Pancreas (tissue), 10 donors: Measurements from ENCODE around the gene LRRFIP2. TPM values are rescaled to one million over a fixed set of nuclear protein-coding genes. Genes with fewer than 3 reads are reported as not detected.

Source experiments
- ATAC-seq, 4 donors: fragments of 200-7000 bp; cut with Tn5 transposase; one replicate each; pipeline versions ENCODE4 v1.8.0 to v1.9.1; 2020; ENCODE audit warnings: mild to moderate bottlenecking in 4 of 4, moderate library complexity in 4 of 4
- DNase-seq, 6 donors: peaks; one replicate each; pipeline ENCODE4 v3.0.0-alpha.2; 2020
- FAIRE-seq: peaks from 2 replicates; lab custom pipeline; 2012; peaks lifted over from hg19 to GRCh38; lab: Jason Lieb, UNC
- H3K27ac ChIP-seq, 4 donors: fragments of 200-600 bp; sonication (generic); 1 replicate in 3 of 4; 2 replicates in 1 of 4; pipeline versions ENCODE4 v1.5.0 to v1.8.0; 2020
- H3K27me3 ChIP-seq, 4 donors: fragments of 200-600 bp; one replicate each; pipeline ENCODE4 v1.8.0; 2021
- H3K36me3 ChIP-seq, 3 donors: fragments of 200-600 bp; sonication (generic) in 1 of 3; one replicate each; pipeline versions ENCODE4 v1.5.0 to v1.8.0; 2020 to 2021
- H3K4me1 ChIP-seq, 3 donors: fragments of 200-600 bp; one replicate each; pipeline ENCODE4 v1.8.0; 2021
- H3K4me3 ChIP-seq, 4 donors: fragments of 200-600 bp; sonication (generic) in 2 of 4; one replicate each; pipeline versions ENCODE4 v1.5.0 to v1.8.0; 2020 to 2021
- H3K9me3 ChIP-seq, 4 donors: fragments of 200-600 bp; one replicate each; pipeline ENCODE4 v1.8.0; 2021
- CTCF ChIP-seq, 4 donors: fragments of 200-600 bp; sonication (generic) in 3 of 4; IDR thresholded peaks; one replicate each; pipeline versions ENCODE4 v1.5.0 to v1.8.0; 2021; ENCODE audit warnings: antibody characterized with exemption in 4 of 4
- WGBS, 2 donors: extraction: QIAGEN DNeasy Blood & Tissue Kit; methylation state at CpG; one replicate each; pipeline ENCODE4 v1.1.7; 2013; 5-methylcytosine and 5-hydroxymethylcytosine counted together
- intact Hi-C, 3 donors: fragments of 100-400 bp; cut with DNase I; formaldehyde crosslinking; loops; one replicate each; pipeline versions ENCODE4 v1.11.1 to v1.14.2; 2022
- polyA plus RNA-seq, 2 donors: library from polyadenylated mRNA; stranded (reverse); fragments of 200-250 nt; gene quantifications; one replicate each; pipeline ENCODE4 v1.2.3, GENCODE V29; 2013
- total RNA-seq, 6 donors: library from RNA; stranded (reverse); fragmentation: NEBNext Ultra II Directional in 4 of 6; extraction: Animal tissue kit (Norgen Biotek cat#: 25700) in 4 of 6; gene quantifications; one replicate each; pipeline versions ENCODE4 v1.2.1 to v1.2.4, GENCODE V29; 2021 to 2023
- donor health status: healthy with polysubstance abuse.
- donor health status: DM: no; HTN: no; CAD: no; lungs with moderate emphysema.
- donor health status: DM: no; HTN: no; CAD: no.
- donor health status: control.
- donor health status: control.
- donor health status: Bipolar disorder and iron deficiency.
- donor health status: DM: yes; HTN: yes; CAD: no.
- donor health status: DM: no; HTN: no; CAD: no.
- donor health status: DM: no; HTN: no; CAD: no.
- donor health status: DM: yes; HTN: yes; CAD: no.

The LRRFIP2 gene
- total and polyA plus RNA-seq, 8 donors, result 14.6 to 35.7 (median 21.8) TPM

DNA sequence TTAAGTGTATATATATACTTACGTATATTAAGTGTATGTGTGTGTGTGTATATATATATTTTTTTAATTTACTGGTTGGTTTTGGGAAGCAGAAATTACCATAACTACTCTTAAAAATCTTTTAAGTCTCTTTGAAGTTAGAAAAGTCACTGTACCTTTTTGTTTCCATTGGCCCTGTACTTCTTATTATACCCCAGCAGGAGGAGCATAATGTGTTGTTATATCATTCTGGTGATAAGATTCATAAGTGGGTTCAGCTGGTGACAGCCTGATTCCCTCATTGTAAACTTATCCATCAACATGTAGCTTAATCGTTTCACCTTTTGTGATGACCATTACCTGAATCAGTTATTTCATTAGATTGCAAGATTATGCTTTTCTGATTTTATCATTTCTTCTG is 150.3 kb downstream of the LRRFIP2 start:
- intact Hi-C loops, result loop anchor here in 1 of 3 donors (10.0 kb wide), 1 partner anchor 191 kb away; no protein-coding TSS in a partner anchor
- no peaks in the 10 kb centered on the region for H3K9me3 ChIP-seq
- FAIRE-seq, result no peak
- H3K36me3 ChIP-seq, result peaks cover 9 to 39% (median 15%) of the 10 kb centered on the region in 3 donors
- WGBS, 2 donors, result 70 to 79% methylated on average over 2 of the region's 2 CpGs
- no peak for TF ChIP-seq CTCF (IDR thresholded peaks at IDR 0.05)
- H3K27me3 ChIP-seq, result no peaks in the 10 kb centered on the region
- H3K4me1 ChIP-seq, result no peaks in the 10 kb centered on the region
- no peak overlapping the region for H3K4me3 ChIP-seq
- H3K27ac ChIP-seq, result no peak overlapping the region
- ATAC-seq, result peak in 1 of 4 donors; percentile 38
- DNase-seq, result no peak

GRCh38 chr3:37017683-37018082 is 156.7 kb downstream of the LRRFIP2 start:
- no peak for DNase-seq
- H3K36me3 ChIP-seq, result peaks cover 9 to 35% (median 15%) of the 10 kb centered on the region in 3 donors
- no peak for ATAC-seq
- H3K9me3 ChIP-seq, result no peaks in the 10 kb centered on the region
- intact Hi-C loops, result no loop called here
- H3K4me1 ChIP-seq, result no peaks in the 10 kb centered on the region
- H3K4me3 ChIP-seq, result no peak overlapping the region
- H3K27ac ChIP-seq, result no peak overlapping the region
- 98 to 99% methylated on average over 3 of the region's 3 CpGs for WGBS, 2 donors
- no peaks in the 10 kb centered on the region for H3K27me3 ChIP-seq
- TF ChIP-seq CTCF (IDR thresholded peaks at IDR 0.05), result no peak
- no peak for FAIRE-seq

- no peaks in the 10 kb centered on the region for H3K4me1 ChIP-seq
- H3K9me3 ChIP-seq, result no peaks in the 10 kb centered on the region
- no peak for TF ChIP-seq CTCF (IDR thresholded peaks at IDR 0.05)
- no peak overlapping the region for H3K27ac ChIP-seq
- H3K27me3 ChIP-seq, result no peaks in the 10 kb centered on the region
- WGBS, 2 donors, result 95 to 96% methylated on average over 8 of the region's 8 CpGs
- peaks cover 8 to 41% (median 16%) of the 10 kb centered on the region in 3 donors for H3K36me3 ChIP-seq
- intact Hi-C loops, result no loop called here
- FAIRE-seq (no peak), ATAC-seq (no peak), DNase-seq (no peak)
- no peak overlapping the region for H3K4me3 ChIP-seq
These were observed 157.5 kb downstream of the LRRFIP2 start for GRCh38 chr3:37016903-37017302.

- Histone ChIP-seq H3K27ac (no peak overlapping the region), H3K27me3 (no peaks in the 10 kb centered on the region), H3K9me3 (no peaks in the 10 kb centered on the region), H3K4me3 (no peak overlapping the region), H3K36me3 (peaks cover 4 to 30% (median 21%) of the 10 kb centered on the region in 3 donors), H3K4me1 (no peaks in the 10 kb centered on the region)
- no peak for ATAC-seq
- WGBS, 2 donors, result 91 to 94% methylated on average over 5 of the region's 5 CpGs
- FAIRE-seq, result no peak
- intact Hi-C loops, result no loop called here
- no peak for TF ChIP-seq CTCF (IDR thresholded peaks at IDR 0.05)
- no peak for DNase-seq
These were observed 158.7 kb downstream of the LRRFIP2 start for GRCh38 chr3:37015642-37016041.

- Histone ChIP-seq H3K27me3 (no peaks in the 10 kb centered on the region), H3K4me1 (no peaks in the 10 kb centered on the region), H3K36me3 (peaks cover 0 to 22% (median 21%) of the 10 kb centered on the region in 3 donors), H3K4me3 (no peak overlapping the region), H3K9me3 (no peaks in the 10 kb centered on the region), H3K27ac (no peak overlapping the region)
- no peak for TF ChIP-seq CTCF (IDR thresholded peaks at IDR 0.05)
- intact Hi-C loops, result no loop called here
- no peak for DNase-seq
- no peak for ATAC-seq
- 83 to 95% methylated on average over 2 of the region's 2 CpGs for WGBS, 2 donors
- FAIRE-seq, result no peak
These were observed 159.8 kb downstream of the LRRFIP2 start for GRCh38 chr3:37014620-37015019.

Other genes starting within 250 kb of the LRRFIP2 start
- gene TRANK1, start 229.5 kb downstream of the LRRFIP2 start, total RNA-seq, result 10 to 100 TPM in 1 of 6 donors, 1 to 10 TPM in 5; 2.5 to 14.6 (median 4.2) TPM
- gene TRANK1, start 229.5 kb downstream of the LRRFIP2 start, polyA plus RNA-seq, result 1 to 10 TPM; 1.7 to 1.8 TPM
- gene EPM2AIP1, start 181.5 kb downstream of the LRRFIP2 start, total RNA-seq, result 1 to 10 TPM; 3.8 to 8.7 (median 6.2) TPM
- 1 to 10 TPM; 2.9 to 8.2 TPM for gene EPM2AIP1, start 181.5 kb downstream of the LRRFIP2 start, polyA plus RNA-seq
- 10 to 100 TPM in 5 of 6 donors, 1 to 10 TPM in 1; 7.9 to 16.4 (median 13.3) TPM for gene MLH1, start 181.1 kb downstream of the LRRFIP2 start, total RNA-seq
- gene MLH1, start 181.1 kb downstream of the LRRFIP2 start, polyA plus RNA-seq, result 10 to 100 TPM in 1 of 2 donors, 1 to 10 TPM in 1; 8.3 to 15.3 TPM
- gene GOLGA4, start 68.7 kb upstream of the LRRFIP2 start, total RNA-seq, result 10 to 100 TPM; 51.9 to 63.5 (median 56.5) TPM
- 10 to 100 TPM; 19.5 to 29.7 TPM for gene GOLGA4, start 68.7 kb upstream of the LRRFIP2 start, polyA plus RNA-seq